ENCODE results near the gene AP3D1.

AP3D1 gene

GRCh38 chr19:2081873-2082810 is 69.2 kb downstream of the AP3D1 start:
- no peak overlapping the region for H3K4me3 ChIP-seq (ENCODE audit: low read depth, low read length)
- no peak for TF ChIP-seq CTCF (conservative IDR thresholded peaks at IDR 0.05; ENCODE audit: low read depth, low read length)
- no peak for DNase-seq (ENCODE audit: low read depth)

GRCh38 chr19:2080336-2080988 is 70.9 kb downstream of the AP3D1 start:
- H3K4me3 ChIP-seq (ENCODE audit: low read depth, low read length) = no peak overlapping the region
- no peak for TF ChIP-seq CTCF (conservative IDR thresholded peaks at IDR 0.05; ENCODE audit: low read depth, low read length)
- no peak for DNase-seq (ENCODE audit: low read depth)

- no peak overlapping the region for H3K4me3 ChIP-seq (ENCODE audit: low read depth, low read length)
- DNase-seq (ENCODE audit: low read depth) = no peak
- no peak for TF ChIP-seq CTCF (conservative IDR thresholded peaks at IDR 0.05; ENCODE audit: low read depth, low read length)
These were observed 71.5 kb downstream of the AP3D1 start for GRCh38 chr19:2079865-2080301.

GRCh38 chr19:2079076-2079864 is 72.1 kb downstream of the AP3D1 start:
- no peak for TF ChIP-seq CTCF (conservative IDR thresholded peaks at IDR 0.05; ENCODE audit: low read depth, low read length)

GRCh38 chr19:2077833-2078619 is 73.3 kb downstream of the AP3D1 start:
- no peak for DNase-seq (ENCODE audit: low read depth)
- no peak for TF ChIP-seq CTCF (conservative IDR thresholded peaks at IDR 0.05; ENCODE audit: low read depth, low read length)
- no peak overlapping the region for H3K4me3 ChIP-seq (ENCODE audit: low read depth, low read length)

More at GRCh38 chr19:2079076-2079864, 72.1 kb downstream of the AP3D1 start:
- H3K4me3 ChIP-seq (ENCODE audit: low read depth, low read length) = no peak overlapping the region
- no peak for DNase-seq (ENCODE audit: low read depth)

GRCh38 chr19:2077398-2077797 is 74.0 kb downstream of the AP3D1 start:
- TF ChIP-seq CTCF (conservative IDR thresholded peaks at IDR 0.05; ENCODE audit: low read depth, low read length) = no peak

More at GRCh38 chr19:2077398-2077797, 74.0 kb downstream of the AP3D1 start:
- no peak overlapping the region for H3K4me3 ChIP-seq (ENCODE audit: low read depth, low read length)
- no peak for DNase-seq (ENCODE audit: low read depth)
